Astrocyte (in vitro differentiated cells and primary cell): ENCODE measurements around the gene PRKCG.

Experiments
- EZH2 ChIP-seq: IDR thresholded peaks from 2 replicates; pipeline ENCODE4 v1.6.1; 2012; ENCODE audit warnings: mild to moderate bottlenecking, low read length, inconsistent platforms; ENCODE audit not compliant: insufficient read depth
- TF ChIP-seq, protein P1 (sequence below): IDR thresholded peaks from 2 replicates; pipeline ENCODE4 v1.5.1; 2011; ENCODE audit warnings: low read depth, mild to moderate bottlenecking, inconsistent platforms, low read length, moderate library complexity; ENCODE audit not compliant: insufficient read depth

DNA sequence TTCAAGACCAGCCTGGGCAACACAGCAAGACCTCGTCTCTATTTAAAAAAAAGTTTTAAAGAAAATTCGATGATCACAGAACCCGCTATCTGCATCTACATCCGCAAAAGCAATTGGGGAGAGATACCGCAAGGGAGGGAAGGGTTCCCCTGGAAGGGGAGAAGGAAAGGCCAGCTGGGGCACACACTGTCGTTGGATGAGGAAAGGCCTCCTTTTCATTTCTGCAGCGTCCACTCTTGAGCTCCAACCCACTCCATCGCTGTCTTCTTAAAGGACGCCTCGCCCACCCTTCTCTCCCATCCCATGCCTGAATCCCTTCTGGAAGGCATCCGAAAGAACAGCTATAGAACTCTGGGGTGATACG is 3.2 kb upstream of the PRKCG start:
- TF ChIP-seq, protein P1, sequence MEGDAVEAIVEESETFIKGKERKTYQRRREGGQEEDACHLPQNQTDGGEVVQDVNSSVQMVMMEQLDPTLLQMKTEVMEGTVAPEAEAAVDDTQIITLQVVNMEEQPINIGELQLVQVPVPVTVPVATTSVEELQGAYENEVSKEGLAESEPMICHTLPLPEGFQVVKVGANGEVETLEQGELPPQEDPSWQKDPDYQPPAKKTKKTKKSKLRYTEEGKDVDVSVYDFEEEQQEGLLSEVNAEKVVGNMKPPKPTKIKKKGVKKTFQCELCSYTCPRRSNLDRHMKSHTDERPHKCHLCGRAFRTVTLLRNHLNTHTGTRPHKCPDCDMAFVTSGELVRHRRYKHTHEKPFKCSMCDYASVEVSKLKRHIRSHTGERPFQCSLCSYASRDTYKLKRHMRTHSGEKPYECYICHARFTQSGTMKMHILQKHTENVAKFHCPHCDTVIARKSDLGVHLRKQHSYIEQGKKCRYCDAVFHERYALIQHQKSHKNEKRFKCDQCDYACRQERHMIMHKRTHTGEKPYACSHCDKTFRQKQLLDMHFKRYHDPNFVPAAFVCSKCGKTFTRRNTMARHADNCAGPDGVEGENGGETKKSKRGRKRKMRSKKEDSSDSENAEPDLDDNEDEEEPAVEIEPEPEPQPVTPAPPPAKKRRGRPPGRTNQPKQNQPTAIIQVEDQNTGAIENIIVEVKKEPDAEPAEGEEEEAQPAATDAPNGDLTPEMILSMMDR: no peak
- TF ChIP-seq EZH2: no peak
